OCI-LY1 (cell line): Measurements from ENCODE around the gene LRRC71.

Experiments used
- H2AFZ ChIP-seq: fragments of 200-600 bp; sonication (generic), shearing (Covaris generic); 2 replicates; pipeline ENCODE4 v1.6.0; 2014; ENCODE audit warnings: antibody characterized with exemption, mild to moderate bottlenecking, low read length
- H3F3A ChIP-seq: fragments of 200-600 bp; sonication (generic), shearing (Covaris generic); 2 replicates; pipeline ENCODE4 v1.6.0; 2014; ENCODE audit warnings: mild to moderate bottlenecking, antibody characterized with exemption, low read length, moderate library complexity; ENCODE audit not compliant: insufficient read depth
- H3K27ac ChIP-seq: fragments of 200-600 bp; sonication (generic); 2 replicates; pipeline ENCODE4 v1.5.1; 2014; ENCODE audit warnings: low read length, mixed run types, mild to moderate bottlenecking, low read depth; ENCODE audit not compliant: poor library complexity, severe bottlenecking
- H3K27me3 ChIP-seq: fragments of 200-600 bp; sonication (generic); 2 replicates; pipeline ENCODE4 v1.6.0; 2014; ENCODE audit warnings: antibody characterized with exemption, mild to moderate bottlenecking, low read length, moderate library complexity; ENCODE audit not compliant: insufficient read depth
- H3K36me3 ChIP-seq: fragments of 200-600 bp; sonication (generic); 2 replicates; pipeline ENCODE4 v1.6.1; 2014; ENCODE audit warnings: mild to moderate bottlenecking, antibody characterized with exemption, low read length, moderate library complexity, mixed read lengths; ENCODE audit not compliant: insufficient read depth
- H3K4me1 ChIP-seq: fragments of 200-600 bp; sonication (generic); 2 replicates; pipeline ENCODE4 v1.5.1; 2014; ENCODE audit warnings: mild to moderate bottlenecking, low read length, moderate library complexity; ENCODE audit not compliant: insufficient read depth, severe bottlenecking
- H3K4me2 ChIP-seq: fragments of 200-600 bp; sonication (generic), shearing (Covaris generic); 2 replicates; pipeline ENCODE4 v1.6.1; 2014; ENCODE audit warnings: low read length
- H3K4me3 ChIP-seq: fragments of 200-600 bp; sonication (generic); 2 replicates; pipeline ENCODE4 v1.5.1; 2014; ENCODE audit warnings: low read length, low read depth, mild to moderate bottlenecking, mixed read lengths; ENCODE audit not compliant: poor library complexity, severe bottlenecking
- H3K79me2 ChIP-seq: fragments of 200-600 bp; shearing (Covaris generic); 2 replicates; pipeline ENCODE4 v1.6.1; 2016; ENCODE audit warnings: mixed run types, low read length, mixed read lengths; ENCODE audit not compliant: insufficient read depth
- H3K9ac ChIP-seq: fragments of 200-600 bp; sonication (generic), shearing (Covaris generic); 2 replicates; pipeline ENCODE4 v1.6.1; 2014; ENCODE audit warnings: mild to moderate bottlenecking, low read length, mixed read lengths
- H3K9me2 ChIP-seq: fragments of 200-600 bp; sonication (generic), shearing (Covaris generic); 2 replicates; pipeline ENCODE4 v1.6.1; 2014; ENCODE audit warnings: low read depth, mild to moderate bottlenecking, low read length, mixed read lengths
- H3K9me3 ChIP-seq: fragments of 200-600 bp; shearing (Covaris generic); 2 replicates; pipeline ENCODE4 v1.6.1; 2014; ENCODE audit warnings: low read length, mixed read lengths
- H4K20me1 ChIP-seq: fragments of 200-600 bp; sonication (generic), shearing (Covaris generic); 2 replicates; pipeline ENCODE4 v1.6.0; 2016; ENCODE audit warnings: mild to moderate bottlenecking, low read length; ENCODE audit not compliant: insufficient read depth
- EZH2 ChIP-seq: fragments of 200-600 bp; sonication (generic), shearing (Covaris generic); IDR thresholded peaks from 2 replicates; pipeline ENCODE4 v1.8.0; 2017; ENCODE audit warnings: borderline replicate concordance, mixed run types, mild to moderate bottlenecking, antibody characterized with exemption, low read length, moderate library complexity, mixed read lengths
- TF ChIP-seq, protein P1 (sequence below): fragments of 200-600 bp; sonication (generic), shearing (Covaris generic); IDR thresholded peaks from 2 replicates; pipeline ENCODE4 v1.5.1; 2017; ENCODE audit warnings: mild to moderate bottlenecking, antibody characterized with exemption, low read length, moderate library complexity, mixed read lengths

LRRC71 gene

DNA sequence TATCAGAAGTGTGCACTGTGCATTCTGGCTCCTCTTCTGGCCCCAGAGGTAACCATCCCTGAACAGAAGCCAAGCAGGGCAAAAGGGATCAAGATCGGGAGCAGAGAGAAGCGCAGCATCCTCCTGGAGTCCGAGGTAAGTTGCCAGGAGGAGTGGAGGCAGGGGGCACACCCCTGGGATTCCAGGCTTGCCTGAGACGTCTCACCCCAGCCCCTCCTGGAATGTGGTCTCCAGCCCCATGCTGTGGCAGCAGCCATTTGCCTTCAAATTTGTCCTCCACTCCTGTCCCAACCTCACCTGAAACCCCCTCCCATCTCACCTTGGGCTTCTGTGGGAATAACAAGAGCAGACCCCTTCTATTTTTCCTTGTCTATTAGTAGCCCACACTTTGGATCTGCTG, 10.1 kb downstream of the LRRC71 start:
- no peak overlapping the region for H3K4me3 ChIP-seq
- H3K9me2 ChIP-seq, result no peaks in the 10 kb centered on the region
- no peaks in the 10 kb centered on the region for H3K4me1 ChIP-seq
- peaks cover 10% of the 10 kb centered on the region; the same call in 1 of the 2 replicates for H3K27me3 ChIP-seq
- no peaks in the 10 kb centered on the region for H4K20me1 ChIP-seq
- H3K9me3 ChIP-seq, result no peaks in the 10 kb centered on the region
- no peak overlapping the region for H2AFZ ChIP-seq
- H3K79me2 ChIP-seq, result no peaks in the 10 kb centered on the region
- TF ChIP-seq EZH2, result no peak
- TF ChIP-seq, protein P1, sequence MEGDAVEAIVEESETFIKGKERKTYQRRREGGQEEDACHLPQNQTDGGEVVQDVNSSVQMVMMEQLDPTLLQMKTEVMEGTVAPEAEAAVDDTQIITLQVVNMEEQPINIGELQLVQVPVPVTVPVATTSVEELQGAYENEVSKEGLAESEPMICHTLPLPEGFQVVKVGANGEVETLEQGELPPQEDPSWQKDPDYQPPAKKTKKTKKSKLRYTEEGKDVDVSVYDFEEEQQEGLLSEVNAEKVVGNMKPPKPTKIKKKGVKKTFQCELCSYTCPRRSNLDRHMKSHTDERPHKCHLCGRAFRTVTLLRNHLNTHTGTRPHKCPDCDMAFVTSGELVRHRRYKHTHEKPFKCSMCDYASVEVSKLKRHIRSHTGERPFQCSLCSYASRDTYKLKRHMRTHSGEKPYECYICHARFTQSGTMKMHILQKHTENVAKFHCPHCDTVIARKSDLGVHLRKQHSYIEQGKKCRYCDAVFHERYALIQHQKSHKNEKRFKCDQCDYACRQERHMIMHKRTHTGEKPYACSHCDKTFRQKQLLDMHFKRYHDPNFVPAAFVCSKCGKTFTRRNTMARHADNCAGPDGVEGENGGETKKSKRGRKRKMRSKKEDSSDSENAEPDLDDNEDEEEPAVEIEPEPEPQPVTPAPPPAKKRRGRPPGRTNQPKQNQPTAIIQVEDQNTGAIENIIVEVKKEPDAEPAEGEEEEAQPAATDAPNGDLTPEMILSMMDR, result no peak
- H3K9ac ChIP-seq, result no peak overlapping the region
- no peaks in the 10 kb centered on the region for H3F3A ChIP-seq
- H3K36me3 ChIP-seq, result no peaks in the 10 kb centered on the region
- H3K4me2 ChIP-seq, result no peak overlapping the region
- no peak overlapping the region for H3K27ac ChIP-seq

- no peak overlapping the region for H3K4me2 ChIP-seq
- H3K9me2 ChIP-seq, result no peaks in the 10 kb centered on the region
- no peak for TF ChIP-seq EZH2
- TF ChIP-seq, protein P1, result no peak
- H3K9ac ChIP-seq, result no peak overlapping the region
- no peak overlapping the region for H2AFZ ChIP-seq
- no peaks in the 10 kb centered on the region for H3K79me2 ChIP-seq
- H3K36me3 ChIP-seq, result no peaks in the 10 kb centered on the region
- no peak overlapping the region for H3K27ac ChIP-seq
- peaks cover 10% of the 10 kb centered on the region; the same call in 1 of the 2 replicates for H3K27me3 ChIP-seq
- no peaks in the 10 kb centered on the region for H3F3A ChIP-seq
- H3K4me3 ChIP-seq, result no peak overlapping the region
- H4K20me1 ChIP-seq, result no peaks in the 10 kb centered on the region
- H3K4me1 ChIP-seq, result no peaks in the 10 kb centered on the region
- no peaks in the 10 kb centered on the region for H3K9me3 ChIP-seq
Observed at GRCh38 chr1:156931211-156931952, 10.9 kb downstream of the LRRC71 start.

- H3K9me2 ChIP-seq, result no peaks in the 10 kb centered on the region
- no peaks in the 10 kb centered on the region for H3K79me2 ChIP-seq
- no peak overlapping the region for H3K4me3 ChIP-seq
- no peak overlapping the region for H3K27ac ChIP-seq
- H3K36me3 ChIP-seq, result no peaks in the 10 kb centered on the region
- H3F3A ChIP-seq, result no peaks in the 10 kb centered on the region
- no peak overlapping the region for H3K9ac ChIP-seq
- H2AFZ ChIP-seq, result no peak overlapping the region
- TF ChIP-seq, protein P1, result no peak
- TF ChIP-seq EZH2, result no peak
- H4K20me1 ChIP-seq, result no peaks in the 10 kb centered on the region
- H3K9me3 ChIP-seq, result no peaks in the 10 kb centered on the region
- no peaks in the 10 kb centered on the region for H3K4me1 ChIP-seq
- H3K4me2 ChIP-seq, result no peak overlapping the region
- peaks cover 10% of the 10 kb centered on the region; the same call in 1 of the 2 replicates for H3K27me3 ChIP-seq
Observed at GRCh38 chr1:156931974-156932710, 11.7 kb downstream of the LRRC71 start.
